Hepatocyte (in vitro differentiated cells): ENCODE results near the gene ZBED4. TPM values are rescaled to one million over a fixed set of nuclear protein-coding genes. Genes with fewer than 3 reads are reported as not detected.

Experiments used
- DNase-seq: peaks from one replicate; pipeline ENCODE4 v3.0.0-alpha.2; 2016; ENCODE audit warnings: low spot score
- H2AFZ ChIP-seq: fragments of 200-600 bp; sonication (generic); 2 replicates; pipeline ENCODE4 v1.6.0; 2016; ENCODE audit warnings: antibody characterized with exemption, mild to moderate bottlenecking
- H3K27ac ChIP-seq: fragments of 200-600 bp; sonication (generic); 2 replicates; pipeline ENCODE4 v1.5.1; 2016; ENCODE audit warnings: mild to moderate bottlenecking
- H3K27me3 ChIP-seq: fragments of 200-600 bp; sonication (generic); 2 replicates; pipeline ENCODE4 v1.6.1; 2016
- H3K36me3 ChIP-seq: fragments of 200-600 bp; sonication (generic); replicated peaks from 2 replicates; pipeline ENCODE4 v1.5.1; 2016; ENCODE audit warnings: low read depth; ENCODE audit not compliant: insufficient read depth
- H3K4me1 ChIP-seq: fragments of 200-600 bp; sonication (generic); 2 replicates; pipeline ENCODE4 v1.5.1; 2016; ENCODE audit warnings: mild to moderate bottlenecking, moderate library complexity; ENCODE audit not compliant: insufficient read depth
- H3K4me2 ChIP-seq: fragments of 200-600 bp; sonication (generic); 2 replicates; pipeline ENCODE4 v1.6.0; 2016
- H3K4me3 ChIP-seq: fragments of 200-600 bp; sonication (generic); 2 replicates; pipeline ENCODE4 v1.5.1; 2016; ENCODE audit warnings: mild to moderate bottlenecking
- H3K79me2 ChIP-seq: fragments of 200-600 bp; sonication (generic); 2 replicates; pipeline ENCODE4 v1.6.0; 2017; ENCODE audit warnings: mild to moderate bottlenecking
- H3K9me2 ChIP-seq: fragments of 200-600 bp; sonication (generic); replicated peaks from 2 replicates; pipeline ENCODE4 v1.6.0; 2017; ENCODE audit warnings: mild to moderate bottlenecking; ENCODE audit not compliant: insufficient read depth
- H3K9me3 ChIP-seq: fragments of 200-600 bp; sonication (generic); 2 replicates; pipeline ENCODE4 v1.5.1; 2016; ENCODE audit warnings: low read depth, mild to moderate bottlenecking
- H4K20me1 ChIP-seq: fragments of 200-600 bp; sonication (generic); 2 replicates; pipeline ENCODE4 v1.6.0; 2016; ENCODE audit warnings: mild to moderate bottlenecking; ENCODE audit not compliant: insufficient read depth, poor library complexity, severe bottlenecking
- CTCF ChIP-seq: fragments of 200-600 bp; sonication (generic); IDR thresholded peaks from 2 replicates; pipeline ENCODE4 v1.5.1; 2016; ENCODE audit warnings: antibody characterized with exemption, mild to moderate bottlenecking; ENCODE audit not compliant: poor library complexity
- EZH2 ChIP-seq: fragments of 200-600 bp; sonication (generic); IDR thresholded peaks from 2 replicates; pipeline ENCODE4 v1.6.1; 2016; ENCODE audit warnings: antibody characterized with exemption, mild to moderate bottlenecking, borderline replicate concordance
- EZH2phosphoT487 ChIP-seq: fragments of 200-600 bp; sonication (generic); IDR thresholded peaks from one replicate; pipeline ENCODE4 v1.6.1; 2018; ENCODE audit warnings: antibody characterized with exemption, mild to moderate bottlenecking, low read depth, moderate library complexity; ENCODE audit not compliant: unreplicated experiment, severe bottlenecking
- WGBS: methylation state at CpG from one replicate; pipeline ENCODE4 v1.1.6; 2016; ENCODE audit warnings: low lambda C conversion rate; ENCODE audit errors: missing lambda C conversion rate; 5-methylcytosine and 5-hydroxymethylcytosine counted together
- polyA plus RNA-seq: library from polyadenylated mRNA; unstranded; fragments of >200 nt; fragmentation: Nextera tagmentation; extraction: Ambion mirVana; gene quantifications from 2 replicates; pipeline ENCODE4 v1.2.1, GENCODE V29; 2016
- total RNA-seq: library from RNA; depleted of rRNA; stranded (reverse); fragments of >200 nt; gene quantifications from 2 replicates; pipeline ENCODE4 v1.2.3, GENCODE V29; 2014

The ZBED4 gene
- total and polyA plus RNA-seq, 2 experiments from 2014 or later: 14.9 to 16.3 TPM

- Histone ChIP-seq H3K4me2 (no peak overlapping the region), H3K4me1 (peaks cover 7% of the 10 kb centered on the region), H4K20me1 (no peaks in the 10 kb centered on the region), H3K9me2 (no peaks in the 10 kb centered on the region), H3K27me3 (no peaks in the 10 kb centered on the region), H3K27ac (no peak overlapping the region), H3K36me3 (no peaks in the 10 kb centered on the region), H3K4me3 (no peak overlapping the region), H2AFZ (no peak overlapping the region), H3K79me2 (peaks cover 7% of the 10 kb centered on the region), H3K9me3 (no peaks in the 10 kb centered on the region)
- WGBS: 94% methylated on average over 23 of the region's 25 CpGs
- no peak for TF ChIP-seq EZH2phosphoT487
- no peak for TF ChIP-seq EZH2
- TF ChIP-seq CTCF: no peak
- no peak for DNase-seq
Measured at GRCh38 chr22:49922926-49923325, 69.3 kb downstream of the ZBED4 start.

GRCh38 chr22:49923445-49923844, 69.8 kb downstream of the ZBED4 start:
- peaks cover 7% of the 10 kb centered on the region for H3K79me2 ChIP-seq

GRCh38 chr22:49924113-49924833, 70.6 kb downstream of the ZBED4 start:
- Histone ChIP-seq H2AFZ (no peak overlapping the region), H4K20me1 (no peaks in the 10 kb centered on the region), H3K79me2 (peaks cover 2% of the 10 kb centered on the region), H3K9me2 (no peaks in the 10 kb centered on the region), H3K27me3 (no peaks in the 10 kb centered on the region), H3K4me2 (no peak overlapping the region), H3K4me3 (no peak overlapping the region), H3K4me1 (peaks cover 3% of the 10 kb centered on the region), H3K27ac (no peak overlapping the region), H3K9me3 (no peaks in the 10 kb centered on the region), H3K36me3 (no peaks in the 10 kb centered on the region)
- no peak for DNase-seq
- 96% methylated on average over 31 of the region's 31 CpGs for WGBS
- TF ChIP-seq EZH2phosphoT487: no peak
- TF ChIP-seq EZH2: no peak
- TF ChIP-seq CTCF: no peak

More at GRCh38 chr22:49923445-49923844, 69.8 kb downstream of the ZBED4 start:
- H3K27ac ChIP-seq: no peak overlapping the region
- H3K36me3 ChIP-seq: no peaks in the 10 kb centered on the region
- H3K27me3 ChIP-seq: no peaks in the 10 kb centered on the region
- peaks cover 7% of the 10 kb centered on the region for H3K4me1 ChIP-seq
- no peaks in the 10 kb centered on the region for H3K9me3 ChIP-seq
- no peak overlapping the region for H2AFZ ChIP-seq
- no peak overlapping the region for H3K4me2 ChIP-seq
- TF ChIP-seq EZH2 (no peak), CTCF (peak; percentile 12)
- no peaks in the 10 kb centered on the region for H4K20me1 ChIP-seq
- no peak overlapping the region for H3K4me3 ChIP-seq
- no peak for DNase-seq
- no peaks in the 10 kb centered on the region for H3K9me2 ChIP-seq
- WGBS: 87% methylated on average over 16 of the region's 16 CpGs
